Esophagus squamous epithelium (tissue), 5 donors: Measurements from ENCODE around the gene CARD16. TPM values are rescaled to one million over a fixed set of nuclear protein-coding genes. Genes with fewer than 3 reads are reported as not detected.
A peak's percentile ranks its signal among the peaks of the same experiment; 100 is the strongest.
"Not testable (repeated sequence)": the region's sequence is repeated elsewhere in the genome, so short reads cannot be mapped to it uniquely, and the experiment has no call there.

Experiments
- DNase-seq: peaks from one replicate; lab custom pipeline; 2025; lab: John Stamatoyannopoulos, UW
- H3K27ac ChIP-seq, 4 donors: fragments of 200-600 bp; sonication (generic); one replicate each; pipeline ENCODE4 v1.5.1; 2016 to 2019; ENCODE audit warnings: mild to moderate bottlenecking in 1 of 4
- H3K27me3 ChIP-seq, 4 donors: fragments of 200-600 bp; sonication (generic); 1 replicate in 3 of 4; 2 replicates in 1 of 4; pipeline versions ENCODE4 v1.5.1 to v1.6.0; 2017 to 2021; ENCODE audit warnings: antibody characterized with exemption in 1 of 4
- H3K36me3 ChIP-seq, 3 donors: fragments of 200-600 bp; sonication (generic); one replicate each; pipeline ENCODE4 v1.5.1; 2016 to 2019
- H3K4me1 ChIP-seq, 3 donors: fragments of 200-600 bp; sonication (generic); one replicate each; pipeline ENCODE4 v1.5.1; 2017 to 2019
- H3K4me3 ChIP-seq, 4 donors: fragments of 200-600 bp; sonication (generic); 1 replicate in 3 of 4; 2 replicates in 1 of 4; pipeline ENCODE4 v1.5.1; 2016 to 2019; ENCODE audit warnings: mild to moderate bottlenecking in 2 of 4, moderate library complexity in 1 of 4
- H3K9me3 ChIP-seq, 3 donors: fragments of 200-600 bp; sonication (generic); one replicate each; pipeline ENCODE4 v1.5.1; 2016 to 2019
- POLR2A ChIP-seq, 4 donors: fragments of 450-650 bp; IDR thresholded peaks; one replicate each; pipeline ENCODE4 v1.6.1; 2017; ENCODE audit warnings: antibody characterized with exemption in 4 of 4, mild to moderate bottlenecking in 4 of 4, moderate library complexity in 3 of 4
- WGBS, 2 donors: methylation state at CpG; one replicate each; pipeline ENCODE4 v1.1.5; 2018; 5-methylcytosine and 5-hydroxymethylcytosine counted together
- intact Hi-C: fragments of 100-400 bp; cut with DNase I; formaldehyde crosslinking; loops from one replicate; pipeline ENCODE4 v1.15.0; 2022
- total RNA-seq, 4 donors: library from RNA; depleted of rRNA; stranded (reverse); fragments of >200 nt; gene quantifications; one replicate each; pipeline ENCODE4 v1.1.0, GENCODE V29; 2016
- TF ChIP-seq, protein P1 (sequence below), 6 experiments: fragments of 450-650 bp in 4 of 6; fragments of 200-600 bp in 2 of 6; sonication (generic) in 2 of 6; IDR thresholded peaks; one replicate each; pipeline ENCODE4 v1.5.1; 2016 to 2019; ENCODE audit warnings: antibody characterized with exemption in 6 of 6, mild to moderate bottlenecking in 4 of 6, moderate library complexity in 4 of 6
- donor health status: DM: yes; HTN: yes; CAD: no.

The CARD16 gene
- total RNA-seq, 4 donors from 2014 or later, result 4.0 to 10.5 (median 8.4) TPM

DNA sequence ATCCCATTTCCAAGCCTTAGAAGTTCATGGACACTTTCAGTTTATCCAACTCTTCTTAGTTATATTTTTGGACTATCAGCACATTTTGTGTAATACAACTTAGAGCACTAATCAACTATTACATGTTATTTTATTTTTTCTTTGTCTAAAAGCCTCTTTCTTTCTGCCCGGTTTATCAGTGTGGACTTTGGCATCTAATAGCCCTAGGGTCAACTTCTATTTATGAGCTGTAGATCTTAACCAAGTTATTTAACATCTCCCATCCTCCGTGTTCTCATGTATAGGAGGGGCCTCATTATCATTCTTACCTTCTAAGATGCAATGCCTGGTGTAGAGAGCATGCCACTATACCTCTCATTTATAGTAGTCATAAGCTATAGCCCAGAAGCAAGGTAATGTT lies 4.4 kb downstream of the CARD16 start:
- 81 to 96% methylated on average over 2 of the region's 2 CpGs for WGBS, 2 donors
- Histone ChIP-seq H3K36me3 (peaks cover 0 to 10% (median 0%) of the 10 kb centered on the region in 3 donors), H3K4me3 (no peak overlapping the region), H3K9me3 (no peaks in the 10 kb centered on the region), H3K27ac (no peak overlapping the region), H3K4me1 (peaks cover 7 to 41% (median 15%) of the 10 kb centered on the region in 3 donors), H3K27me3 (no peaks in the 10 kb centered on the region)
- intact Hi-C loops, result no loop called here
- DNase-seq, result no peak
- no peak for TF ChIP-seq POLR2A (IDR thresholded peaks at IDR 0.05)
- TF ChIP-seq, protein P1, sequence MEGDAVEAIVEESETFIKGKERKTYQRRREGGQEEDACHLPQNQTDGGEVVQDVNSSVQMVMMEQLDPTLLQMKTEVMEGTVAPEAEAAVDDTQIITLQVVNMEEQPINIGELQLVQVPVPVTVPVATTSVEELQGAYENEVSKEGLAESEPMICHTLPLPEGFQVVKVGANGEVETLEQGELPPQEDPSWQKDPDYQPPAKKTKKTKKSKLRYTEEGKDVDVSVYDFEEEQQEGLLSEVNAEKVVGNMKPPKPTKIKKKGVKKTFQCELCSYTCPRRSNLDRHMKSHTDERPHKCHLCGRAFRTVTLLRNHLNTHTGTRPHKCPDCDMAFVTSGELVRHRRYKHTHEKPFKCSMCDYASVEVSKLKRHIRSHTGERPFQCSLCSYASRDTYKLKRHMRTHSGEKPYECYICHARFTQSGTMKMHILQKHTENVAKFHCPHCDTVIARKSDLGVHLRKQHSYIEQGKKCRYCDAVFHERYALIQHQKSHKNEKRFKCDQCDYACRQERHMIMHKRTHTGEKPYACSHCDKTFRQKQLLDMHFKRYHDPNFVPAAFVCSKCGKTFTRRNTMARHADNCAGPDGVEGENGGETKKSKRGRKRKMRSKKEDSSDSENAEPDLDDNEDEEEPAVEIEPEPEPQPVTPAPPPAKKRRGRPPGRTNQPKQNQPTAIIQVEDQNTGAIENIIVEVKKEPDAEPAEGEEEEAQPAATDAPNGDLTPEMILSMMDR (IDR thresholded peaks at IDR 0.05), result no peak

DNA sequence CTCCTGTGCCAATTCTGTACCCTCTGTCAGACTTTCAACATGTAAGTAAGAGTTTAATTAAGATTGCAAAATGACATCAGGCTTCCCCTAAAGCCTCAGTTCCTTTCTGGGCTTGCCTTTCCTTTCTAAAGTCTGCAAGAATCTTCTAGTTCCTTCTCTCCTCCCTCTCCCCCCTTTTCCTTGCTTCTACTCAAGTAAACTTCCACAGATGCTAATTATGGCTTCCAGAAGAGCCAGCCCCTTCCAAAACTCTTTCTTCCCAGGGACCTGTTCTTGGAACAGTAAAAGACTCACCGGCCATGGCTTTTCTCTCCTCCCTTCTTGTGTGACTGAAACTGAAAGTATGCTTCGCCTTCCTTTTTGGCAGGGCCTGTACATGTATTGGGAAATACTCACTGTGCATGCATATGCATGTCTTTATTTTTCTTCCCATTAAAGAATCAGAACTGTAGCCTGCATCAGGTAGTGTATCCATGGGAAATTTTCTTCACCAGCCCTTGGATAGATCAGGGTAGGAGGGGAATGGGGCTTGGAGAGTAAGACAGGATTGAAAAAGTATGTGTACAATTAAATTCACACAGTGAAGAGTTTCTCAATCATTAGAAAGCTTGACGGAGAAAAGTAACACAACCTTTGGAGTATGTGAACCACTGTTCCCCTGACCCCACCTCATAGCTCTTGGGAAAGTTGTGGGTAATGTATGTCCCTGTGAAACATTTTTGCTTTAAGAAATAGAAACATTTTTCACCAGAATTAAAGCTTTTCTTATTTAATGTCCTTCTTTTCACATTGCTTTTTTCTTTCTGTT lies 10.1 kb downstream of the CARD16 start, which contains the start of gene CASP1:
Gene CASP1 (minus strand): TSS at position 332 of the 808 bp plus-strand sequence. CDS start 31 bp downstream, at position 301.
- Histone ChIP-seq H3K36me3 (peaks cover 0 to 13% (median 4%) of the 10 kb centered on the region in 3 donors), H3K9me3 (no peaks in the 10 kb centered on the region), H3K27me3 (no peaks in the 10 kb centered on the region), H3K27ac (peak within 1 kb of the TSS; percentile 61 to 87 (median 76)), H3K4me1 (peaks cover 0 to 37% (median 13%) of the 10 kb centered on the region in 3 donors), H3K4me3 (peak within 1 kb of the TSS; percentile 27 to 63 (median 46))
- no peak for DNase-seq
- intact Hi-C loops, result no loop called here
- TF ChIP-seq, protein P1 (IDR thresholded peaks at IDR 0.05), result no peak
- peak in 2 of 4 donors; percentile 24 to 66 for TF ChIP-seq POLR2A (IDR thresholded peaks at IDR 0.05)
- WGBS, 2 donors, result 3 to 8% methylated on average over 3 of the region's 3 CpGs

DNA sequence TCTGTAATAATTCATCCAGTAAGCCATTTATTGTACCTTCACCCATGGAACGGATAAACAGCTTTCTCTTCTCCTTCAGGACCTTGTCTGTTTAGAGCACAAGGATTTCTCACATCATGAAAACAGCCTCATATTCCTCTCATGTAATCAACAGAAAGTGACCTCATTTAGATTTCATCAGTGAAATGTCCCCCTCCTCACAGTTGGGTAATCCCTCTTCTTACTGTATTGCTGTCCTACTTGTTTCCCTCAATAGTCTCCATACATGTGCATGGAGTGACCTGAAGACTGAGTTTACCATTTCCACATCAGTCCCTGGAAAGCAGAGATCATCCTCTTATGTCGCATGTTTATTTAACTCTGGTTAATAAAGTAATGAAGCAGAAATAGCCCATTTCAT lies 10.7 kb downstream of the CARD16 start:
- H3K9me3 ChIP-seq, DNase-seq, intact Hi-C loops, H3K27me3 ChIP-seq: not testable (repeated sequence)
- 20 to 23% methylated on average over 2 of the region's 2 CpGs for WGBS, 2 donors
- peaks cover 0 to 37% (median 13%) of the 10 kb centered on the region in 3 donors for H3K4me1 ChIP-seq
- peaks cover 0 to 19% (median 11%) of the 10 kb centered on the region in 3 donors for H3K36me3 ChIP-seq
- H3K27ac ChIP-seq, result peak overlapping the region; percentile 61 to 87 (median 76)
- H3K4me3 ChIP-seq, result peak overlapping the region; percentile 27 to 63 (median 46)

DNA sequence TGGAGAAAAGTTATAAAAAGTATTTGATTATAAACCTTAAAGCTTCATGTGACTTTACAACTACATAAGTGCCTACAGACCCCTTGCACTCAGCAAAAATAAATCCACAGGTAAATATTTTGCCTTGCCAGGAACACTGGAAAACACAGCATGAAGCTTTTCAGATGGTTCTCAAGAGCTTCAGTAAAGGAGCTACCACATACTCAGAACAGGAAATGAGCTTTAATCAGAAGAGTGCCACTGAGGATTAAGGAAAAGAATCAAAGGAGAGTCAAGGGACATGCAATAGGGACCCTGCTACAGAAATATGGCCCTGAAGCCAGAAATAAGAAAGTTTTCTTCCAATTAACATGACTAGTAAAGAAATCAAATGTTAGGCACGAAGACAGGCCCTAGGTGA lies 11.4 kb downstream of the CARD16 start:
- 17 to 44% methylated on average over 1 of the region's 1 CpG for WGBS, 2 donors
- TF ChIP-seq, protein P1 (IDR thresholded peaks at IDR 0.05), result no peak
- no peak for TF ChIP-seq POLR2A (IDR thresholded peaks at IDR 0.05)
- no peak for DNase-seq
- peaks cover 0 to 25% (median 12%) of the 10 kb centered on the region in 3 donors for H3K36me3 ChIP-seq
- no peaks in the 10 kb centered on the region for H3K27me3 ChIP-seq
- intact Hi-C loops, result no loop called here
- H3K4me3 ChIP-seq, result peak overlapping the region in 3 of 4 donors; percentile 40 to 63 (median 53)
- peak overlapping the region in 3 of 4 donors; percentile 61 to 87 (median 75) for H3K27ac ChIP-seq
- peaks cover 0 to 37% (median 13%) of the 10 kb centered on the region in 3 donors for H3K4me1 ChIP-seq
- no peaks in the 10 kb centered on the region for H3K9me3 ChIP-seq

DNA sequence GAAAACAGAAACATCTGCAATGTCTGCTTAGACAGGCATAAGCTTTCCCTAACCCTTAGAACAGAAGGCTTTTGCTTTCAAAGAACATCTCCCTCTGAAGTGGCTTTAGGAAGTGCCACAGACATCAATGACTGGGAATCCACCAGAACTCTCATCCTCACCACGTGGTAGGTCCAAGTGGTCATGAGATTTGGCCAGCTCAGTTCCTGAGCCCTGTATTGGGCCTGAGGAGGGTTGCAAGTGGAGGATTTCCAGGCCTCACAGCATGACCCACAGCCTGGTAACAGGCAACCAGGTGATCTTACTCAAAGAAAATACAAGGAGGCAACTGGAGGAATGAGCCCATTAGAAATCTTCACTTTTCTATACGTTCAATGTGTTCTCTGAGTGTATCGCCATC lies 11.8 kb downstream of the CARD16 start:
- Histone ChIP-seq H3K36me3 (peaks cover 0 to 28% (median 12%) of the 10 kb centered on the region in 3 donors), H3K4me3 (peak overlapping the region in 2 of 4 donors; percentile 40 to 63), H3K4me1 (peaks cover 0 to 37% (median 13%) of the 10 kb centered on the region in 3 donors), H3K27ac (peak overlapping the region in 1 of 4 donors; percentile 75), H3K9me3 (no peaks in the 10 kb centered on the region), H3K27me3 (no peaks in the 10 kb centered on the region)
- intact Hi-C loops, result no loop called here
- TF ChIP-seq POLR2A (IDR thresholded peaks at IDR 0.05), result no peak
- TF ChIP-seq, protein P1 (IDR thresholded peaks at IDR 0.05), result no peak
- 78 to 85% methylated on average over 3 of the region's 3 CpGs for WGBS, 2 donors
- DNase-seq, result no peak
